Measurements from ENCODE around the gene SLC35B2.

The SLC35B2 gene

GRCh38 chr6:44276667-44277640 lies 19.6 kb upstream of the SLC35B2 start:
- POLR2A ChIA-PET = no interaction called here
- Histone ChIP-seq H3K27me3 (replicated peaks in 2 of 5; ENCODE audit: control insufficient read depth in 4 of 5, insufficient read depth in 5 of 5, low read length in 4 of 5) (peaks cover 0 to 69% (median 40%) of the 10 kb centered on the region in 5 experiments), H3K27ac (ENCODE audit: insufficient read depth in 1 of 2, low read depth in 1 of 2, low read length in 2 of 2, poor library complexity in 1 of 2, severe bottlenecking in 2 of 2) (no peak overlapping the region), H3K4me1 (ENCODE audit: control extremely low read depth in 1 of 4, control insufficient read depth in 4 of 4, insufficient read depth in 4 of 4, low read length in 3 of 4) (peaks cover 0 to 12% (median 8%) of the 10 kb centered on the region in 4 experiments), H3K4me3 (ENCODE audit: control insufficient read depth in 1 of 7, extremely low read depth in 1 of 7, insufficient read depth in 4 of 7, low read depth in 2 of 7, low read length in 6 of 7) (no peak overlapping the region), H3K9me3 (ENCODE audit: control extremely low read depth in 1 of 5, control insufficient read depth in 4 of 5, insufficient read depth in 2 of 5, low read depth in 1 of 5, low read length in 4 of 5) (peaks cover 0 to 4% (median 0%) of the 10 kb centered on the region in 5 experiments), H3K36me3 (ENCODE audit: control insufficient read depth in 4 of 4, insufficient read depth in 4 of 4, low read length in 3 of 4) (no peaks in the 10 kb centered on the region)
- CTCF ChIA-PET = interaction anchor here (1.8 to 4.4 kb wide), 2 partner anchors 8 to 29 kb away, joined by 9 to 23 read pairs; no protein-coding TSS in a partner anchor
- WGBS (ENCODE audit: insufficient coverage) = 74% methylated on average over 13 of the region's 23 CpGs
- DNase-seq = no peak

GRCh38 chr6:44275749-44276648 lies 18.7 kb upstream of the SLC35B2 start:
- Histone ChIP-seq H3K4me3 (ENCODE audit: control insufficient read depth in 1 of 7, extremely low read depth in 1 of 7, insufficient read depth in 4 of 7, low read depth in 2 of 7, low read length in 6 of 7) (peak overlapping the region in 3 of 7 experiments; percentile 52 to 61 (median 53)), H3K4me1 (ENCODE audit: control extremely low read depth in 1 of 4, control insufficient read depth in 4 of 4, insufficient read depth in 4 of 4, low read length in 3 of 4) (peaks cover 0 to 14% (median 8%) of the 10 kb centered on the region in 4 experiments), H3K9me3 (ENCODE audit: control extremely low read depth in 1 of 5, control insufficient read depth in 4 of 5, insufficient read depth in 2 of 5, low read depth in 1 of 5, low read length in 4 of 5) (peaks cover 0 to 4% (median 0%) of the 10 kb centered on the region in 5 experiments), H3K27ac (ENCODE audit: insufficient read depth in 1 of 2, low read depth in 1 of 2, low read length in 2 of 2, poor library complexity in 1 of 2, severe bottlenecking in 2 of 2) (no peak overlapping the region), H3K36me3 (ENCODE audit: control insufficient read depth in 4 of 4, insufficient read depth in 4 of 4, low read length in 3 of 4) (no peaks in the 10 kb centered on the region), H3K27me3 (replicated peaks in 2 of 5; ENCODE audit: control insufficient read depth in 4 of 5, insufficient read depth in 5 of 5, low read length in 4 of 5) (peaks cover 0 to 78% (median 46%) of the 10 kb centered on the region in 5 experiments)
- DNase-seq = peak in 2 of 3 donors; percentile 59 to 69
- POLR2A ChIA-PET = no interaction called here
- WGBS (ENCODE audit: insufficient coverage) = 12% methylated on average over 94 of the region's 109 CpGs
- CTCF ChIA-PET = interaction anchor here (0.9 to 11.0 kb wide), 2 partner anchors 28 to 37 kb away, joined by 4 to 202 read pairs; partner anchors contain the start of gene AARS2

GRCh38 chr6:44275271-44275748 lies 18.0 kb upstream of the SLC35B2 start:
- Histone ChIP-seq H3K27me3 (replicated peaks in 2 of 5; ENCODE audit: control insufficient read depth in 4 of 5, insufficient read depth in 5 of 5, low read length in 4 of 5) (peaks cover 0 to 81% (median 42%) of the 10 kb centered on the region in 5 experiments), H3K9me3 (ENCODE audit: control extremely low read depth in 1 of 5, control insufficient read depth in 4 of 5, insufficient read depth in 2 of 5, low read depth in 1 of 5, low read length in 4 of 5) (peaks cover 0 to 4% (median 0%) of the 10 kb centered on the region in 5 experiments), H3K36me3 (ENCODE audit: control insufficient read depth in 4 of 4, insufficient read depth in 4 of 4, low read length in 3 of 4) (no peaks in the 10 kb centered on the region), H3K4me3 (ENCODE audit: control insufficient read depth in 1 of 7, extremely low read depth in 1 of 7, insufficient read depth in 4 of 7, low read depth in 2 of 7, low read length in 6 of 7) (peak overlapping the region in 2 of 7 experiments; percentile 52 to 61), H3K4me1 (ENCODE audit: control extremely low read depth in 1 of 4, control insufficient read depth in 4 of 4, insufficient read depth in 4 of 4, low read length in 3 of 4) (peaks cover 0 to 17% (median 8%) of the 10 kb centered on the region in 4 experiments), H3K27ac (ENCODE audit: insufficient read depth in 1 of 2, low read depth in 1 of 2, low read length in 2 of 2, poor library complexity in 1 of 2, severe bottlenecking in 2 of 2) (no peak overlapping the region)
- WGBS (ENCODE audit: insufficient coverage) = 85% methylated on average over 51 of the region's 59 CpGs
- DNase-seq = no peak
- ChIA-PET POLR2A (no interaction called here), CTCF (interaction anchor here (0.9 to 11.0 kb wide), 2 partner anchors 28 to 38 kb away, joined by 4 to 202 read pairs; partner anchors contain the start of gene AARS2)

- no CpG with 5 or more reads among the region's 1 CpG for WGBS (ENCODE audit: insufficient coverage)
- POLR2A ChIA-PET = no interaction called here
These were observed 16.3 kb upstream of the SLC35B2 start for GRCh38 chr6:44273617-44274016.

GRCh38 chr6:44272999-44273566 lies 15.8 kb upstream of the SLC35B2 start:
- H3K27ac ChIP-seq (ENCODE audit: insufficient read depth in 1 of 2, low read depth in 1 of 2, low read length in 2 of 2, poor library complexity in 1 of 2, severe bottlenecking in 2 of 2) = no peak overlapping the region
- no peaks in the 10 kb centered on the region for H3K36me3 ChIP-seq (ENCODE audit: control insufficient read depth in 4 of 4, insufficient read depth in 4 of 4, low read length in 3 of 4)
- CTCF ChIA-PET = interaction anchor here (1.1 to 11.0 kb wide), 2 partner anchors 31 to 63 kb away, joined by 3 to 202 read pairs; no protein-coding TSS in a partner anchor

More at GRCh38 chr6:44273617-44274016, 16.3 kb upstream of the SLC35B2 start:
- H3K27me3 ChIP-seq (replicated peaks in 2 of 5; ENCODE audit: control insufficient read depth in 4 of 5, insufficient read depth in 5 of 5, low read length in 4 of 5) = peaks cover 3 to 89% (median 49%) of the 10 kb centered on the region in 5 experiments
- DNase-seq = no peak
- H3K4me3 ChIP-seq (ENCODE audit: control insufficient read depth in 1 of 7, extremely low read depth in 1 of 7, insufficient read depth in 4 of 7, low read depth in 2 of 7, low read length in 6 of 7) = no peak overlapping the region
- peaks cover 0 to 4% (median 0%) of the 10 kb centered on the region in 5 experiments for H3K9me3 ChIP-seq (ENCODE audit: control extremely low read depth in 1 of 5, control insufficient read depth in 4 of 5, insufficient read depth in 2 of 5, low read depth in 1 of 5, low read length in 4 of 5)
- CTCF ChIA-PET = interaction anchor here (1.0 to 11.0 kb wide), 3 partner anchors 30 to 62 kb away, joined by 3 to 202 read pairs (median 3); no protein-coding TSS in a partner anchor
- peaks cover 0 to 21% (median 10%) of the 10 kb centered on the region in 4 experiments for H3K4me1 ChIP-seq (ENCODE audit: control extremely low read depth in 1 of 4, control insufficient read depth in 4 of 4, insufficient read depth in 4 of 4, low read length in 3 of 4)
- no peak overlapping the region for H3K27ac ChIP-seq (ENCODE audit: insufficient read depth in 1 of 2, low read depth in 1 of 2, low read length in 2 of 2, poor library complexity in 1 of 2, severe bottlenecking in 2 of 2)
- H3K36me3 ChIP-seq (ENCODE audit: control insufficient read depth in 4 of 4, insufficient read depth in 4 of 4, low read length in 3 of 4) = no peaks in the 10 kb centered on the region

GRCh38 chr6:44272529-44272928 lies 15.2 kb upstream of the SLC35B2 start:
- peaks cover 3 to 83% (median 46%) of the 10 kb centered on the region in 5 experiments for H3K27me3 ChIP-seq (replicated peaks in 2 of 5; ENCODE audit: control insufficient read depth in 4 of 5, insufficient read depth in 5 of 5, low read length in 4 of 5)
- POLR2A ChIA-PET = no interaction called here
- peaks cover 0 to 21% (median 10%) of the 10 kb centered on the region in 4 experiments for H3K4me1 ChIP-seq (ENCODE audit: control extremely low read depth in 1 of 4, control insufficient read depth in 4 of 4, insufficient read depth in 4 of 4, low read length in 3 of 4)
- H3K27ac ChIP-seq (ENCODE audit: insufficient read depth in 1 of 2, low read depth in 1 of 2, low read length in 2 of 2, poor library complexity in 1 of 2, severe bottlenecking in 2 of 2) = no peak overlapping the region
- 92% methylated on average over 3 of the region's 3 CpGs for WGBS (ENCODE audit: insufficient coverage)
- peaks cover 0 to 4% (median 0%) of the 10 kb centered on the region in 5 experiments for H3K9me3 ChIP-seq (ENCODE audit: control extremely low read depth in 1 of 5, control insufficient read depth in 4 of 5, insufficient read depth in 2 of 5, low read depth in 1 of 5, low read length in 4 of 5)
- no peak overlapping the region for H3K4me3 ChIP-seq (ENCODE audit: control insufficient read depth in 1 of 7, extremely low read depth in 1 of 7, insufficient read depth in 4 of 7, low read depth in 2 of 7, low read length in 6 of 7)
- H3K36me3 ChIP-seq (ENCODE audit: control insufficient read depth in 4 of 4, insufficient read depth in 4 of 4, low read length in 3 of 4) = no peaks in the 10 kb centered on the region
- CTCF ChIA-PET = interaction anchor here (11.0 kb wide), 1 partner anchor 31 kb away, joined by 202 read pairs; no protein-coding TSS in a partner anchor
- no peak for DNase-seq

More at GRCh38 chr6:44272999-44273566, 15.8 kb upstream of the SLC35B2 start:
- POLR2A ChIA-PET = no interaction called here
- Histone ChIP-seq H3K4me3 (ENCODE audit: control insufficient read depth in 1 of 7, extremely low read depth in 1 of 7, insufficient read depth in 4 of 7, low read depth in 2 of 7, low read length in 6 of 7) (no peak overlapping the region), H3K9me3 (ENCODE audit: control extremely low read depth in 1 of 5, control insufficient read depth in 4 of 5, insufficient read depth in 2 of 5, low read depth in 1 of 5, low read length in 4 of 5) (peaks cover 0 to 4% (median 0%) of the 10 kb centered on the region in 5 experiments), H3K27me3 (replicated peaks in 2 of 5; ENCODE audit: control insufficient read depth in 4 of 5, insufficient read depth in 5 of 5, low read length in 4 of 5) (peaks cover 3 to 88% (median 49%) of the 10 kb centered on the region in 5 experiments), H3K4me1 (ENCODE audit: control extremely low read depth in 1 of 4, control insufficient read depth in 4 of 4, insufficient read depth in 4 of 4, low read length in 3 of 4) (peaks cover 0 to 21% (median 10%) of the 10 kb centered on the region in 4 experiments)
- 93% methylated on average over 20 of the region's 23 CpGs for WGBS (ENCODE audit: insufficient coverage)
- no peak for DNase-seq

Data from common myeloid progenitor, CD34-positive (primary cell).